Heart right ventricle (tissue), 16 donors: ENCODE results near the gene PWWP2B. TPM values are rescaled to one million over a fixed set of nuclear protein-coding genes. Genes with fewer than 3 reads are reported as not detected.

ENCODE experiments used
- ATAC-seq, 8 donors: fragments of 200-7000 bp; cut with Tn5 transposase; one replicate each; pipeline ENCODE4 v1.9.1; 2020; ENCODE audit warnings: mild to moderate bottlenecking in 8 of 8, moderate library complexity in 8 of 8, moderate number of reproducible peaks in 1 of 8
- DNase-seq, 2 donors: peaks; one replicate each; pipeline ENCODE4 v3.0.0-alpha.2; 2020
- H3K27ac ChIP-seq, 10 donors: fragments of 200-600 bp; sonication (generic) in 2 of 10; one replicate each; pipeline versions ENCODE4 v1.5.0 to v1.8.0; 2020 to 2022; ENCODE audit warnings: mild to moderate bottlenecking in 3 of 10
- H3K27me3 ChIP-seq, 7 donors: fragments of 200-600 bp; one replicate each; pipeline ENCODE4 v1.8.0; 2021 to 2022; ENCODE audit warnings: mild to moderate bottlenecking in 2 of 7
- H3K36me3 ChIP-seq, 9 donors: fragments of 200-600 bp; sonication (generic) in 1 of 9; one replicate each; pipeline versions ENCODE4 v1.5.0 to v1.8.0; 2020 to 2022; ENCODE audit warnings: mild to moderate bottlenecking in 2 of 9
- H3K4me1 ChIP-seq, 9 donors: fragments of 200-600 bp; sonication (generic) in 1 of 9; one replicate each; pipeline versions ENCODE4 v1.5.0 to v1.8.0; 2020 to 2022; ENCODE audit warnings: mild to moderate bottlenecking in 4 of 9
- H3K4me3 ChIP-seq, 10 donors: fragments of 200-600 bp; sonication (generic) in 2 of 10; one replicate each; pipeline versions ENCODE4 v1.5.0 to v1.8.0; 2020 to 2022; ENCODE audit warnings: mild to moderate bottlenecking in 7 of 10, moderate library complexity in 2 of 10
- H3K9me3 ChIP-seq, 11 donors: fragments of 200-600 bp in 10 of 11; sonication (generic) in 2 of 11; one replicate each; pipeline versions ENCODE4 v1.5.0 to v1.8.0; 2013 to 2022; ENCODE audit warnings: mild to moderate bottlenecking in 2 of 11, control low read depth in 1 of 11, moderate library complexity in 1 of 11
- WGBS, 2 donors: extraction: QIAGEN DNeasy Blood & Tissue Kit; methylation state at CpG; one replicate each; pipeline ENCODE4 v1.1.7; 2013; ENCODE audit warnings: inconsistent platforms in 1 of 2; 5-methylcytosine and 5-hydroxymethylcytosine counted together
- intact Hi-C, 10 donors: fragments of 100-400 bp; cut with DNase I; formaldehyde crosslinking; loops; one replicate each; pipeline versions ENCODE4 v1.11.1 to v1.14.2; 2022
- polyA plus RNA-seq, 2 donors: library from polyadenylated mRNA; stranded (reverse); fragments of 200-250 nt; gene quantifications; one replicate each; pipeline ENCODE4 v1.2.3, GENCODE V29; 2013
- total RNA-seq, 10 donors: library from RNA; stranded (reverse); fragmentation: NEBNext Ultra II Directional in 3 of 10; extraction: Animal tissue kit (Norgen Biotek cat#: 25700) in 3 of 10; gene quantifications; one replicate each; pipeline versions ENCODE4 v1.2.1 to v1.2.4, GENCODE V29; 2021 to 2023
- TF ChIP-seq, protein P1 (sequence below), 9 donors: fragments of 200-600 bp; sonication (generic) in 2 of 9; IDR thresholded peaks; one replicate each; pipeline versions ENCODE4 v1.5.0 to v1.8.0; 2021 to 2022; ENCODE audit warnings: antibody characterized with exemption in 9 of 9, mild to moderate bottlenecking in 5 of 9, moderate library complexity in 1 of 9
- donor health status: Arrhythmogenic right ventricular cardiomyopathy.
- donor health status: ischemic (EF 13 %, LVEDD 7.1; RV severe dilation, severe dysfunction).
- donor health status: healthy with polysubstance abuse.
- donor health status: DM: no; HTN: yes; CAD: no.
- donor health status: DM: no; HTN: no; CAD: no.
- donor health status: ischemic (EF 25% LVEDD 6.9; RV normal size, moderate dysfunction).
- donor health status: ischemic (EF 25% LVEDD 5.7; RV mildly dilated, moderate dysfunction).
- donor health status: healthy.
- donor health status: DM: yes; HTN: yes; CAD: no.
- donor health status: Ischemic cardiomyopathy.
- donor health status: ischemic (EF 35%, LVEDD 5.7; RV mildly dilated, moderate dysfunction).
- donor health status: nonischemic (EF 11% LVEDD 7.7; RV severe dilation, severe dysfunction).
- donor health status: DM: yes; HTN: yes; CAD: no.
- donor health status: PGD.
- donor health status: ischemic (EF 29% LVEDD 5.4; RV normal size, mild dysfunction).
- donor health status: nonischemic (EF 23%, LVEDD 6.1; RV moderate dilation, normal function).

The PWWP2B gene
- total and polyA plus RNA-seq, 12 donors: 11.1 to 21.3 (median 15.0) TPM

DNA sequence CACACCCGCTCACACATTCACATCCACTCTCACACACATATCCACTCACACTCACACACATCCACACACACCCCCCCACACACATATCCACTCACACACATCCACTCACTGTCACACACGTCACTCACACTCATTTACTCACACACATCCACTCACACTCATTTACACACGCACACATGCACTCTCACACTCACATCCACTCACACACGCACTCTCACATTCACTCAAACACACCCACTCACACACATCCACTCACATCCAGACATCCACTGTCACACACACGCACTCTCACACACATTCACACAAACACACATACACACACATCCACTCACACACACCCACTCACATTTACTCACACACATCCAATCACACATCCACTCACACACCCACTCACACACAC lies 18.3 kb downstream of the PWWP2B start:
- peaks cover 0 to 4% (median 0%) of the 10 kb centered on the region in 9 donors for H3K36me3 ChIP-seq
- intact Hi-C loops: no loop called here
- peaks cover 8 to 68% (median 47%) of the 10 kb centered on the region in 9 donors for H3K4me1 ChIP-seq
- no peak overlapping the region for H3K4me3 ChIP-seq
- H3K27ac ChIP-seq: no peak overlapping the region
- DNase-seq: no peak
- no peaks in the 10 kb centered on the region for H3K9me3 ChIP-seq
- ATAC-seq: no peak
- TF ChIP-seq, protein P1, sequence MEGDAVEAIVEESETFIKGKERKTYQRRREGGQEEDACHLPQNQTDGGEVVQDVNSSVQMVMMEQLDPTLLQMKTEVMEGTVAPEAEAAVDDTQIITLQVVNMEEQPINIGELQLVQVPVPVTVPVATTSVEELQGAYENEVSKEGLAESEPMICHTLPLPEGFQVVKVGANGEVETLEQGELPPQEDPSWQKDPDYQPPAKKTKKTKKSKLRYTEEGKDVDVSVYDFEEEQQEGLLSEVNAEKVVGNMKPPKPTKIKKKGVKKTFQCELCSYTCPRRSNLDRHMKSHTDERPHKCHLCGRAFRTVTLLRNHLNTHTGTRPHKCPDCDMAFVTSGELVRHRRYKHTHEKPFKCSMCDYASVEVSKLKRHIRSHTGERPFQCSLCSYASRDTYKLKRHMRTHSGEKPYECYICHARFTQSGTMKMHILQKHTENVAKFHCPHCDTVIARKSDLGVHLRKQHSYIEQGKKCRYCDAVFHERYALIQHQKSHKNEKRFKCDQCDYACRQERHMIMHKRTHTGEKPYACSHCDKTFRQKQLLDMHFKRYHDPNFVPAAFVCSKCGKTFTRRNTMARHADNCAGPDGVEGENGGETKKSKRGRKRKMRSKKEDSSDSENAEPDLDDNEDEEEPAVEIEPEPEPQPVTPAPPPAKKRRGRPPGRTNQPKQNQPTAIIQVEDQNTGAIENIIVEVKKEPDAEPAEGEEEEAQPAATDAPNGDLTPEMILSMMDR (IDR thresholded peaks at IDR 0.05): no peak
- WGBS, 2 donors: 98 to 99% methylated on average over 5 of the region's 5 CpGs
- H3K27me3 ChIP-seq: no peaks in the 10 kb centered on the region

DNA sequence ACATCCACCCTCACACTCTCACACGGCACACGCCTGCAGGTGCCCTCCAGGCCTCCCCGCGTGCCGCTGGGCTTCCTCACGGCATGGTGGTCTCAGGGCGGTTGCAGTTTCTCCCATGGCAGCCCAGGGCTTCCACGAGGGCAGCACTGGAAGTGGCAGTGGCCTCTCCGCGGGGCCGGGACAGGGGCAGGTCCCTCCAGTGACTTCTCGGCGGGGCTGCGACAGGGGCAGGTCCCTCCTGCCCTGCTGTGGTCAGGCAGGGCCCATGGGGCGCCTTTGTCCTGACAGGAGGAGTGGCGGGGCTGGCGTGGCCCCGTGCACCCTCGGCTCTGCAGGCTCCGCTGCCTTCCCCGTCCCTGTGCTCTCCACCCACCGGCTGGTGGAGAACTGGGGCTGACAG lies 19.0 kb downstream of the PWWP2B start:
- Histone ChIP-seq H3K36me3 (peaks cover 0 to 4% (median 0%) of the 10 kb centered on the region in 9 donors), H3K27me3 (no peaks in the 10 kb centered on the region), H3K4me1 (peaks cover 10 to 72% (median 52%) of the 10 kb centered on the region in 9 donors), H3K4me3 (no peak overlapping the region), H3K27ac (peak overlapping the region in 1 of 10 donors; percentile 3), H3K9me3 (no peaks in the 10 kb centered on the region)
- intact Hi-C loops: no loop called here
- ATAC-seq (no peak), DNase-seq (peak in 1 of 2 donors; percentile 9)
- TF ChIP-seq, protein P1 (IDR thresholded peaks at IDR 0.05): no peak
- WGBS, 2 donors: 96 to 97% methylated on average over 22 of the region's 22 CpGs

DNA sequence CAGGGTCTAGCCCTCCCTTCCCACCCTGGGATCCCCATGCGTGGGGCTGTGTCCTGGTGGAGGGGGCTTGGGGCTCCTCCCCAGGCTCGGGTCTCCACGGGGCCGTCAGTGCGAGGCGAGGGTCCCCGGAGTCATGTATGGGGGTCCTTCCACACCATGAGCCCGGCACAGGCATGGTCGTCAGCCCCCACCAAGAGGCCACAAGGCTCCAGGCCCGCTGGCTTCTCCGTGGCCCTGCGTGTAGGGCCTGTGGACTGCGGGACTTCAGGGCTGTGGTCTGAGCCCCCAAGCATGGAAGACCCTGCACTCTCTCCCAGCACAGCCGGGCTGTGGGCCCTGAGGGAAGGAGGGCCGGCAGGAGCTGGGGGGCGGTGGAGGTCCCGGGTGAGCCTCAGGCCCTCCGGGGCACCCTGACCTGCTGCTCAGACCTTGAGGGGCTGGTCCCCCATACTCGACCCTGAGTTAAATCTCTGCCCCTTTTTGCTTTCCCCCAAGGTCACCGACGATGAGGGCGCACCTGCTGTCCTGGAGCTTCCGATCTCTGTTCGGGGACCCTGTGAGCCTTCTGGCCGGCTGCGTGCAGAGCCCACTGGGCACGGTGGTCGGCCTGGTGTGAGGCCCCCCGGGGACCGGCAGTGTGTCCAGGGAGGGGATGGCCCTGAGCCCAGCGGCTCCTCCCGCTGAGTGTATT lies 19.7 kb downstream of the PWWP2B start:
- peak overlapping the region in 2 of 10 donors; percentile 17 to 72 for H3K27ac ChIP-seq

DNA sequence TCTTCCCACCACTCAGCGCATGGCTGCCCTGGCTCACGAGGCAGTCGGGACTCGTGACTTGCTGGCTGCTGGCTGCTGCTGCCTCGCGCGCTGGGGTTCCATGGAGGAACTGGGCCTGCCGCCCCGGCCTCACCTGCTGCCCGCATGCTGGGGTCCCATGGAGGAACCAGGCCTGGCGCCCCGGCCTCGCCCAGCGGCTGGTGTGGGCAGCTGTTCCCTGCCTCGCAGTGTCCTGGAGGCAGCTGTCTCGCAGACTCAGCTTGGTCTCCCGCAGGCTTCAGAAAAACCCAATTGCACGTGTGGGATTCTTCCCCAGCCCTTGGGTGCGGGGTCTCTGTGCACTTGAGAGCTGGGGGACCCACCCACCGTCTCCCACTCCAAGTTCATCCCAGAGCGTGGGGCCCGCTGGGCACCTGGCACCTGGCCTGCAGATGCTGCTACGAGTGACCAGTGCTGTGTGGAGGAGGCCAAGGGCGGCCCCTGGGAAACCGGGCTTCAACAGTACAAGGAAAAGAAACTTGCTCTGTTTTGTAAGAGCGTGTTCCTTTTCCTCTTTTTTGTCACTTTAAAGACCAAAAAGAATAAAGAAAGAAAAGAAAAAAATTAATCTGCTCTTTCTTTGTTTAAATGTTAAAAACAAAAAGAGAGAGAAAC lies 20.4 kb downstream of the PWWP2B start:
- Histone ChIP-seq H3K27ac (peak overlapping the region in 2 of 10 donors; percentile 17 to 72), H3K4me1 (peaks cover 24 to 72% (median 52%) of the 10 kb centered on the region in 9 donors), H3K36me3 (peaks cover 0 to 4% (median 0%) of the 10 kb centered on the region in 9 donors), H3K9me3 (no peaks in the 10 kb centered on the region), H3K4me3 (no peak overlapping the region), H3K27me3 (no peaks in the 10 kb centered on the region)
- intact Hi-C loops: no loop called here
- TF ChIP-seq, protein P1 (IDR thresholded peaks at IDR 0.05): no peak
- no peak for ATAC-seq
- peak in 1 of 2 donors; percentile 25 for DNase-seq
- 92% methylated on average over 26 of the region's 26 CpGs for WGBS, 2 donors

More for the DNA sequence above, 19.7 kb downstream of the PWWP2B start:
- Histone ChIP-seq H3K9me3 (no peaks in the 10 kb centered on the region), H3K4me1 (peaks cover 18 to 72% (median 52%) of the 10 kb centered on the region in 9 donors), H3K36me3 (peaks cover 0 to 4% (median 0%) of the 10 kb centered on the region in 9 donors), H3K4me3 (no peak overlapping the region), H3K27me3 (no peaks in the 10 kb centered on the region)
- no peak for ATAC-seq
- WGBS, 2 donors: 93 to 94% methylated on average over 32 of the region's 32 CpGs
- intact Hi-C loops: no loop called here
- peak in 1 of 2 donors; percentile 9 for DNase-seq
- TF ChIP-seq, protein P1 (IDR thresholded peaks at IDR 0.05): no peak
